Stomach (tissue), 9 donors: ENCODE results near the gene CYB5D1. TPM values are rescaled to one million over a fixed set of nuclear protein-coding genes. Genes with fewer than 3 reads are reported as not detected.

ENCODE experiments used
- DNase-seq, 2 donors: peaks; one replicate each; pipeline versions ENCODE4 v3.0.0 to v3.0.0-alpha.2; 2013 to 2019
- H3K27ac ChIP-seq, 5 donors: fragments of 200-600 bp in 4 of 5; sonication (generic) in 4 of 5; one replicate each; pipeline ENCODE4 v1.5.1; 2013 to 2019; ENCODE audit warnings: mild to moderate bottlenecking in 1 of 5, moderate library complexity in 1 of 5
- H3K27me3 ChIP-seq, 3 donors: fragments of 200-600 bp; sonication (generic); one replicate each; pipeline ENCODE4 v1.5.1; 2017 to 2019; ENCODE audit warnings: mixed run types in 1 of 3
- H3K36me3 ChIP-seq, 4 donors: fragments of 200-600 bp; sonication (generic); 1 replicate in 3 of 4; 2 replicates in 1 of 4; pipeline ENCODE4 v1.5.1; 2016 to 2019
- H3K4me1 ChIP-seq, 4 donors: fragments of 200-600 bp; sonication (generic); one replicate each; pipeline ENCODE4 v1.5.1; 2016 to 2019
- H3K4me3 ChIP-seq, 4 donors: fragments of 200-600 bp; sonication (generic) in 3 of 4; one replicate each; pipeline ENCODE4 v1.5.1; 2016 to 2019; ENCODE audit warnings: mild to moderate bottlenecking in 1 of 4
- H3K9me3 ChIP-seq, 4 donors: fragments of 200-600 bp; sonication (generic); one replicate each; pipeline ENCODE4 v1.5.1; 2016 to 2019
- EP300 ChIP-seq: sonication (generic); formaldehyde crosslinking; IDR thresholded peaks from one replicate; pipeline ENCODE4 v1.6.1; 2017; ENCODE audit warnings: antibody characterized with exemption
- POLR2A ChIP-seq, 4 donors: fragments of 450-650 bp; IDR thresholded peaks; one replicate each; pipeline ENCODE4 v1.6.1; 2016; ENCODE audit warnings: antibody characterized with exemption in 4 of 4, control low read depth in 2 of 4, mild to moderate bottlenecking in 1 of 4, moderate library complexity in 1 of 4
- POLR2AphosphoS5 ChIP-seq, 3 donors: sonication (generic); formaldehyde crosslinking; IDR thresholded peaks; one replicate each; pipeline ENCODE4 v1.6.1; 2016; ENCODE audit warnings: antibody characterized with exemption in 3 of 3
- WGBS, 5 donors: extraction: QIAGEN DNeasy Blood & Tissue Kit in 3 of 5; methylation state at CpG; one replicate each; pipeline versions ENCODE4 v1.1.5 to v1.1.7; 2013 to 2018; 5-methylcytosine and 5-hydroxymethylcytosine counted together
- intact Hi-C: fragments of 100-400 bp; cut with DNase I; formaldehyde crosslinking; loops from one replicate; pipeline ENCODE4 v1.15.1; 2023; ENCODE audit warnings: low total_unique reads
- polyA plus RNA-seq, 3 donors: library from polyadenylated mRNA; stranded (reverse); fragments of 200-250 nt; gene quantifications; one replicate each; pipeline ENCODE4 v1.2.3, GENCODE V29; 2013
- total RNA-seq, 5 donors: library from RNA; depleted of rRNA; stranded (reverse); fragments of >200 nt; gene quantifications; one replicate each; pipeline versions ENCODE4 v1.1.0 to v1.2.3, GENCODE V29; 2014 to 2016
- TF ChIP-seq, protein P1 (sequence below), 7 experiments: fragments of 450-650 bp in 4 of 7; fragments of 200-600 bp in 3 of 7; sonication (generic) in 3 of 7; IDR thresholded peaks; one replicate each; pipeline ENCODE4 v1.5.1; 2016 to 2019; ENCODE audit warnings: antibody characterized with exemption in 7 of 7, control low read depth in 2 of 7, mild to moderate bottlenecking in 1 of 7
- donor health status: healthy with polysubstance abuse.
- donor health status: Bipolar disorder and iron deficiency.
- donor health status: healthy.

CYB5D1 gene
- total and polyA plus RNA-seq, 8 donors = 1.8 to 12.0 (median 4.9) TPM; not detected in 1

DNA sequence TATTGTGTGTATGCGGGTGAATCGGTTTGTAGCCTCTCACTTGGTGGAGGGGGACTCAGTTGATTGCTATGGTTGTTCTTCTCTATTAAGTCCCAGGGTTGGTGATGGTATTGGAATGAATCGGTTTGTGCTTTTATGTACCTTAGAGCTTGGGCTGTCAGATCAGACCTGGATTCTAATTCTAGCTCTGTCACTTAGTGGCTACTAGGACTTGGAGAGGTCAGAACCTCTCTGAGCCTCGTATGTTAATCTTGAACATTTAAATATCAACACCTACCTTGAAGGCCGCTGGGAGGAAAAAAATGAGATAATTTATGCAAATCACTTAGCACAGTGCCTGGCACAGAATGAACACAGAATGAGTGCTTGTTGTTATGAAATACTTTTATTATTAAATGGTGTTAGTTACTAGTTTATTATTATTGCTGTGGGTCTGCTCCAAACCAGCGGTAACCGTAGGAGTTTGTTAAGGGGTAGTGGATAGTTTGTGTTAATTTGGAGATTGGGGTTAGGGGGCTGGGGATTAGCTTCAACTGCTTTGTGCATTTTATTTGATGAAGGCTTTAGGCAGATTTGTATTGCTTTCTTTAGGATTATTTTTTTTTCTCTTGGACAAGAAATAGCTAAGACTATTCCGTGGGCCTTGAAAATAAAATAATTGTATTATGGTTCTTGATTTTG, 20.3 kb upstream of the CYB5D1 start:
- peaks cover 39 to 75% (median 68%) of the 10 kb centered on the region in 4 donors for H3K4me1 ChIP-seq
- DNase-seq = peak in 1 of 2 donors; percentile 56
- 4 to 9% (median 7%) methylated on average over 8 of the region's 8 CpGs for WGBS, 5 donors
- peak overlapping the region; percentile 25 to 76 (median 69) for H3K4me3 ChIP-seq
- no peaks in the 10 kb centered on the region for H3K27me3 ChIP-seq
- TF ChIP-seq, protein P1, sequence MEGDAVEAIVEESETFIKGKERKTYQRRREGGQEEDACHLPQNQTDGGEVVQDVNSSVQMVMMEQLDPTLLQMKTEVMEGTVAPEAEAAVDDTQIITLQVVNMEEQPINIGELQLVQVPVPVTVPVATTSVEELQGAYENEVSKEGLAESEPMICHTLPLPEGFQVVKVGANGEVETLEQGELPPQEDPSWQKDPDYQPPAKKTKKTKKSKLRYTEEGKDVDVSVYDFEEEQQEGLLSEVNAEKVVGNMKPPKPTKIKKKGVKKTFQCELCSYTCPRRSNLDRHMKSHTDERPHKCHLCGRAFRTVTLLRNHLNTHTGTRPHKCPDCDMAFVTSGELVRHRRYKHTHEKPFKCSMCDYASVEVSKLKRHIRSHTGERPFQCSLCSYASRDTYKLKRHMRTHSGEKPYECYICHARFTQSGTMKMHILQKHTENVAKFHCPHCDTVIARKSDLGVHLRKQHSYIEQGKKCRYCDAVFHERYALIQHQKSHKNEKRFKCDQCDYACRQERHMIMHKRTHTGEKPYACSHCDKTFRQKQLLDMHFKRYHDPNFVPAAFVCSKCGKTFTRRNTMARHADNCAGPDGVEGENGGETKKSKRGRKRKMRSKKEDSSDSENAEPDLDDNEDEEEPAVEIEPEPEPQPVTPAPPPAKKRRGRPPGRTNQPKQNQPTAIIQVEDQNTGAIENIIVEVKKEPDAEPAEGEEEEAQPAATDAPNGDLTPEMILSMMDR (IDR thresholded peaks at IDR 0.05) = no peak
- no peak for TF ChIP-seq POLR2AphosphoS5 (IDR thresholded peaks at IDR 0.05)
- no peak for TF ChIP-seq POLR2A (IDR thresholded peaks at IDR 0.05)
- TF ChIP-seq EP300 = no peak
- intact Hi-C loops = no loop called here
- peaks cover 0 to 13% (median 8%) of the 10 kb centered on the region in 4 donors for H3K36me3 ChIP-seq
- H3K9me3 ChIP-seq = no peaks in the 10 kb centered on the region
- H3K27ac ChIP-seq = peak overlapping the region; percentile 92 to 100 (median 99)

DNA sequence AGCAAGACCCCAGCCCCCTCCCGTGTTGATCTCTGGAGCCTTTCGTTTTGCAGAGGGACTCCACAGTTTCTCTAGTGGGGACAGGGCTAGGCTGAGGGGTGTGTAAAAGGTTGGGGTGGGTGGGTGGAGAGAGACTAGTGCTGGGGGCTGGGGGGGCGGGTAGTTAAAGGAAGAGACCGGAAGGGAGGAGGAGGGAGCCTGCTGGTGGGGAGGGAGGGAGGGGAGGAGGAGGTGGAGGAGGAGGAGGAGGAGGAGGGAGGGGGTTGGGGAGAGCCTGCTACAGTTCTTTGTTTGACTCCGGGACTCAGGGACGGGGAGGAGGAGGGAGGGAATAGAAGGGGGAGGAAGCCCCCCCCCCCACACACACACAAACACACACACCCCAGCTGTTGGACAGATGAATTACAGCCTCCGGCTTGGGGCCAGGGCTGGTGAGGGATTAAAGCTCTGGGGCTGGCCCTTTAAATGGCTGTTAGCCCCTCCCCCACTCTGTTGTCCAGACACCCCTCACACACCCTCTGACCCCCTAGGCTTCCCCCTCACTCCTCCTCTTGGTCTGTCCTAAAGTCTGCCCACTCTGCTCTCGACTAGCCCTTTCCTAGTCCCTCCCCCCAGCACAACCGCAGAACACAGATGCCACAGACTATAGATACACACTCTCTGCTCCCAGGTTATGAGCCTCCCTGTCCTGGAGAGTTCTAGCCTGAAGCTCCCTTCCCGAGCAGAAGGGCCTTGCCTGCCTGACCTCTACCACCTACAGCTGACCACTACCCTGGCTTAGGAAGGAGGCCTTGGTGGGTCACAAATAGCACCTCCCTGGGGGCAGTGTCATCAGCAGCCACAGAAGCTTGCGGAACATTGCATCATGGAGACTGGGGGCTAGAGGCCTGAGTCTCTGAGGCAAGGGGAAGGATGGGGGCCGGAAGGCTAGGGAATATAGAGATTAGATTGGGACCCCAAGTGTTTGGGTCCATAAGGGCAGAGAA, 19.4 kb upstream of the CYB5D1 start:
- intact Hi-C loops = no loop called here

DNA sequence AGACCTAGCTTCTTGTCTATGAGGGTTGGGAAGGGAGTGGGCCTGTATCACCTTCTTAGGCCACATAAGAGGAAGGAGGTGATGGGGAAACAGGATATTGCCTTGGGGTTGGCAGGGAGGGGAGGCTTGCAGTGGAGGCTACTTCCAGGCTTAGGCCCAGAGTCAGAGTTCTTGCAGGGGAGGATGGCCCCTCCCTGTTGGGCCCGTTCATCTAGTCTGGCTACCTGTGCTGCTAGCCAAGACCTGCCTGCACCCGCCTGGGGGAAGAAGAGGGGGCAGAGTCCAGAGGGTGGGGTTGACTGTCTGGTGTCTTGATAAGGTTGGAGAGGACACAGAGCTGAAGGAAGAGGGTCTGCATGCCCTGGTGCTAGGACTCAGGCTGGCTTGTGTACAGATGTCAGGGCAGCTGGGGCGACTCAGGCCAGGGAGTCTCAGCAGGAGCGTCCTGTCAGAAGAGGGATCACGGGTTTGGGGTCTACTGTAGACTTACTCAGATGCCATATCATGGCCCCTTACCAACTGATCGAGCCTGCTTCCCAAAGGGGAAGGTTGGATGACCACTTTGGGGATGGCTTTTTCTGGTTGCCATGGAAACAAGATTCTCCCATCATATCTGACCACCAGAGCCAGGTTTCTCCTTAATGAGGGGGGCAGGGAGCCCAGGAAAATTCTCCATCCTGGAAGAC, 18.5 kb upstream of the CYB5D1 start:
- H3K4me1 ChIP-seq = peaks cover 39 to 76% (median 67%) of the 10 kb centered on the region in 4 donors
- intact Hi-C loops = no loop called here
- no peak for DNase-seq

More for the DNA sequence above, 19.4 kb upstream of the CYB5D1 start:
- Histone ChIP-seq H3K36me3 (peaks cover 0 to 13% (median 8%) of the 10 kb centered on the region in 4 donors), H3K4me1 (peaks cover 39 to 76% (median 67%) of the 10 kb centered on the region in 4 donors), H3K9me3 (no peaks in the 10 kb centered on the region), H3K27me3 (no peaks in the 10 kb centered on the region), H3K4me3 (peak overlapping the region; percentile 25 to 76 (median 50)), H3K27ac (peak overlapping the region; percentile 25 to 100 (median 99))
- WGBS, 5 donors = 15 to 22% (median 20%) methylated on average over 8 to 12 of the region's 12 CpGs
- TF ChIP-seq POLR2AphosphoS5 (IDR thresholded peaks at IDR 0.05) (no peak), EP300 (no peak), POLR2A (IDR thresholded peaks at IDR 0.05) (no peak)
- TF ChIP-seq, protein P1 (IDR thresholded peaks at IDR 0.05) = no peak
- peak in 1 of 2 donors; percentile 87 for DNase-seq

More for the DNA sequence above, 18.5 kb upstream of the CYB5D1 start:
- Histone ChIP-seq H3K27ac (peak overlapping the region in 4 of 5 donors; percentile 96 to 100 (median 99)), H3K9me3 (no peaks in the 10 kb centered on the region), H3K4me3 (peak overlapping the region in 2 of 4 donors; percentile 27 to 72), H3K36me3 (peaks cover 0 to 13% (median 8%) of the 10 kb centered on the region in 4 donors), H3K27me3 (no peaks in the 10 kb centered on the region)
- WGBS, 5 donors = 49 to 61% (median 53%) methylated on average over 3 to 6 of the region's 6 CpGs
- TF ChIP-seq EP300 = no peak
- TF ChIP-seq, protein P1 (IDR thresholded peaks at IDR 0.05) = no peak
- no peak for TF ChIP-seq POLR2AphosphoS5 (IDR thresholded peaks at IDR 0.05)
- no peak for TF ChIP-seq POLR2A (IDR thresholded peaks at IDR 0.05)
